C4-2B (cell line): ENCODE results near the gene ANKS1B.

Experiments
- ZFX ChIP-seq: fragments of 450-650 bp; IDR thresholded peaks from 2 replicates; pipeline ENCODE4 v1.6.1; 2017
- TF ChIP-seq, protein P1 (sequence below): fragments of 450-650 bp; conservative IDR thresholded peaks from 2 replicates; pipeline ENCODE4 v1.5.1; 2017; ENCODE audit warnings: mild to moderate bottlenecking

DNA sequence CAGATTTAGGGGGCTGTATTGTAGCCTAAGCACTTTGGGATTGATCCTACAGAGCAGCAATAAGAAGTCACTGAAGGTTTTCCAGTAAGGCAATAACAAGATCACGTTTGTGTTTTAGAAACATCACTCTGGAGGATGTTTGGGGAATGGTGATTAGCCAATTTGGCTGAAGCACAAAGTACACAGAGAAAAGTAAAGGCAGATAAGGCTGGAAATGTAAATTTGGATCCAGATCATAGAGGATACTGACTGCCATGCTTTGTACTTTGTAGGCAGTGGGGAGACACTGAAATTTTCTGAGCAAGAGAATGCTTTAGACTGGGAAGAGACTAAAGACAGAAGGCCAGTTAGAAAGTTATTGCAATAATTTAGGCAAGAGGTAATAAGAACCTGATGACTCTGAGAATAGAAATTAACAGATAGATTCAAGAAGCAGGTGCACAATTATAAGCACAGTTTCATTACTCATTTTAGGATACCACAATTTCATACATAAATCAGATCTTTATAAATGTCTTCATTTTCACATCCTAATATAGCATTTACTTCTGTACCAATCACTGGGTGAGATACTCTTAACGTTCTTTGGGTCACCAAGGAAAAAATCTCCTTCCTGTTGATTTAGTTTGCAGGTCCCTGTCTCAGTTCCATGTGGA lies 651.7 kb downstream of the ANKS1B start:
- TF ChIP-seq, protein P1, sequence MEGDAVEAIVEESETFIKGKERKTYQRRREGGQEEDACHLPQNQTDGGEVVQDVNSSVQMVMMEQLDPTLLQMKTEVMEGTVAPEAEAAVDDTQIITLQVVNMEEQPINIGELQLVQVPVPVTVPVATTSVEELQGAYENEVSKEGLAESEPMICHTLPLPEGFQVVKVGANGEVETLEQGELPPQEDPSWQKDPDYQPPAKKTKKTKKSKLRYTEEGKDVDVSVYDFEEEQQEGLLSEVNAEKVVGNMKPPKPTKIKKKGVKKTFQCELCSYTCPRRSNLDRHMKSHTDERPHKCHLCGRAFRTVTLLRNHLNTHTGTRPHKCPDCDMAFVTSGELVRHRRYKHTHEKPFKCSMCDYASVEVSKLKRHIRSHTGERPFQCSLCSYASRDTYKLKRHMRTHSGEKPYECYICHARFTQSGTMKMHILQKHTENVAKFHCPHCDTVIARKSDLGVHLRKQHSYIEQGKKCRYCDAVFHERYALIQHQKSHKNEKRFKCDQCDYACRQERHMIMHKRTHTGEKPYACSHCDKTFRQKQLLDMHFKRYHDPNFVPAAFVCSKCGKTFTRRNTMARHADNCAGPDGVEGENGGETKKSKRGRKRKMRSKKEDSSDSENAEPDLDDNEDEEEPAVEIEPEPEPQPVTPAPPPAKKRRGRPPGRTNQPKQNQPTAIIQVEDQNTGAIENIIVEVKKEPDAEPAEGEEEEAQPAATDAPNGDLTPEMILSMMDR = no peak
- no peak for TF ChIP-seq ZFX
